GM23248 (cell line): ENCODE data around the gene HMGN4. TPM values are rescaled to one million over a fixed set of nuclear protein-coding genes. Genes with fewer than 3 reads are reported as not detected.
"Not testable (repeated sequence)": the region's sequence is repeated elsewhere in the genome, so short reads cannot be mapped to it uniquely, and the experiment has no call there.

Experiments
- DNase-seq: peaks from one replicate; pipeline ENCODE4 v3.0.0-alpha.2; 2015
- H2AFZ ChIP-seq: fragments of 200-600 bp; sonication (generic); 2 replicates; pipeline ENCODE4 v1.6.1; 2016; ENCODE audit warnings: antibody characterized with exemption
- H3F3A ChIP-seq: fragments of 200-600 bp; sonication (generic); 2 replicates; pipeline ENCODE4 v1.6.1; 2016; ENCODE audit warnings: mild to moderate bottlenecking, antibody characterized with exemption, mixed run types; ENCODE audit not compliant: insufficient read depth
- H3K27ac ChIP-seq: fragments of 200-600 bp; sonication (generic); 2 replicates; pipeline ENCODE4 v1.5.1; 2016; ENCODE audit warnings: mild to moderate bottlenecking
- H3K27me3 ChIP-seq: fragments of 200-600 bp; sonication (generic); replicated peaks from 2 replicates; pipeline ENCODE4 v1.6.1; 2016; ENCODE audit warnings: mild to moderate bottlenecking; ENCODE audit not compliant: insufficient read depth
- H3K36me3 ChIP-seq: fragments of 200-600 bp; sonication (generic); 2 replicates; pipeline ENCODE4 v1.6.1; 2016; ENCODE audit warnings: low read depth, mild to moderate bottlenecking
- H3K4me1 ChIP-seq: fragments of 200-600 bp; sonication (generic); 2 replicates; pipeline ENCODE4 v1.6.1; 2016; ENCODE audit warnings: mild to moderate bottlenecking; ENCODE audit not compliant: insufficient read depth
- H3K4me2 ChIP-seq: fragments of 200-600 bp; sonication (generic); one replicate; pipeline ENCODE4 v1.6.1; 2016; ENCODE audit warnings: mild to moderate bottlenecking; ENCODE audit not compliant: unreplicated experiment
- H3K4me3 ChIP-seq: fragments of 200-600 bp; sonication (generic); 2 replicates; pipeline ENCODE4 v1.5.1; 2016; ENCODE audit warnings: mild to moderate bottlenecking
- H3K79me2 ChIP-seq: fragments of 200-600 bp; sonication (generic); 2 replicates; pipeline ENCODE4 v1.6.1; 2016; ENCODE audit warnings: mild to moderate bottlenecking; ENCODE audit not compliant: insufficient read depth
- H3K9ac ChIP-seq: fragments of 200-600 bp; sonication (generic); 2 replicates; pipeline ENCODE4 v1.6.1; 2016; ENCODE audit warnings: mild to moderate bottlenecking
- H3K9me2 ChIP-seq: fragments of 200-600 bp; sonication (generic); 2 replicates; pipeline ENCODE4 v1.6.1; 2016; ENCODE audit warnings: mixed run types, mild to moderate bottlenecking, moderate library complexity; ENCODE audit not compliant: insufficient read depth
- H3K9me3 ChIP-seq: fragments of 200-600 bp; sonication (generic); one replicate; pipeline ENCODE4 v1.6.1; 2017; ENCODE audit warnings: low read depth
- H4K20me1 ChIP-seq: fragments of 200-600 bp; sonication (generic); 2 replicates; pipeline ENCODE4 v1.6.0; 2016; ENCODE audit not compliant: insufficient read depth
- EZH2 ChIP-seq: fragments of 200-600 bp; sonication (generic); IDR thresholded peaks from 2 replicates; pipeline ENCODE4 v1.6.1; 2018; ENCODE audit warnings: antibody characterized with exemption, mild to moderate bottlenecking; ENCODE audit not compliant: insufficient read depth, poor library complexity, severe bottlenecking
- EZH2phosphoT487 ChIP-seq: fragments of 200-600 bp; sonication (generic); IDR thresholded peaks from 2 replicates; pipeline ENCODE4 v1.6.1; 2018; ENCODE audit warnings: antibody characterized with exemption, moderate library complexity, mild to moderate bottlenecking, low read depth; ENCODE audit not compliant: insufficient read depth
- WGBS, 2 experiments: methylation state at CpG; one replicate each; pipeline ENCODE4 v1.1.6; 2015 to 2017; ENCODE audit warnings: low lambda C conversion rate in 2 of 2, low coverage in 1 of 2; ENCODE audit errors: missing lambda C conversion rate in 2 of 2; 5-methylcytosine and 5-hydroxymethylcytosine counted together
- in situ Hi-C: fragments of 300-500 bp; cut with MboI; formaldehyde crosslinking; loops from 2 replicates; pipeline ENCODE4 v1.15.0; 2020
- polyA plus RNA-seq: library from polyadenylated mRNA; unstranded; fragments of >200 nt; fragmentation: Nextera tagmentation; extraction: Ambion mirVana; gene quantifications from 2 replicates; pipeline ENCODE4 v1.2.1, GENCODE V29; 2016
- total RNA-seq: library from RNA; depleted of rRNA; stranded (reverse); fragments of >200 nt; shearing (Covaris generic); gene quantifications from 2 replicates; pipeline ENCODE4 v1.2.3, GENCODE V29; 2014

HMGN4 gene
- total and polyA plus RNA-seq, 2 experiments from 2014 or later: 67.1 to 87.2 TPM

GRCh38 chr6:26501482-26501986 lies 36.6 kb upstream of the HMGN4 start:
- no peaks in the 10 kb centered on the region for H3K4me1 ChIP-seq
- H3K9me3 ChIP-seq: no peaks in the 10 kb centered on the region
- peaks cover 20% of the 10 kb centered on the region for H3K27me3 ChIP-seq
- in situ Hi-C loops: no loop called here
- peak overlapping the region; percentile 65 for H3K4me2 ChIP-seq
- H3K79me2 ChIP-seq: no peaks in the 10 kb centered on the region
- no peaks in the 10 kb centered on the region for H3K9me2 ChIP-seq
- 6 to 9% methylated on average over 49 of the region's 49 CpGs for WGBS, 2 experiments
- H3K4me3 ChIP-seq: peak overlapping the region; percentile 60
- no peak overlapping the region for H3K27ac ChIP-seq
- H4K20me1 ChIP-seq: no peaks in the 10 kb centered on the region
- peak; percentile 67 for DNase-seq
- H3F3A ChIP-seq: no peaks in the 10 kb centered on the region
- peak overlapping the region; percentile 75 for H2AFZ ChIP-seq
- TF ChIP-seq EZH2phosphoT487: no peak
- no peak for TF ChIP-seq EZH2
- H3K9ac ChIP-seq: 0 out of 2 replicates have a peak overlapping the region, but pooled peaks have one; percentile 4
- no peaks in the 10 kb centered on the region for H3K36me3 ChIP-seq

GRCh38 chr6:26502165-26502564 lies 36.0 kb upstream of the HMGN4 start:
- no peak for DNase-seq
- peak overlapping the region; percentile 60; the same call in 1 of the 2 replicates for H3K4me3 ChIP-seq
- peak overlapping the region; percentile 75 for H2AFZ ChIP-seq
- no peak overlapping the region for H3K9ac ChIP-seq
- no peaks in the 10 kb centered on the region for H3K9me2 ChIP-seq
- no peak overlapping the region for H3K4me2 ChIP-seq
- in situ Hi-C loops: no loop called here
- H3K36me3 ChIP-seq: no peaks in the 10 kb centered on the region
- H3K27ac ChIP-seq: no peak overlapping the region
- no peaks in the 10 kb centered on the region for H3K9me3 ChIP-seq
- TF ChIP-seq EZH2phosphoT487 (no peak), EZH2 (no peak)
- H3K79me2 ChIP-seq: no peaks in the 10 kb centered on the region
- no peaks in the 10 kb centered on the region for H3K4me1 ChIP-seq
- peaks cover 20% of the 10 kb centered on the region for H3K27me3 ChIP-seq
- no peaks in the 10 kb centered on the region for H4K20me1 ChIP-seq
- no peaks in the 10 kb centered on the region for H3F3A ChIP-seq

GRCh38 chr6:26502626-26503025 lies 35.5 kb upstream of the HMGN4 start:
- Histone ChIP-seq H3K9me3 (no peaks in the 10 kb centered on the region), H3K9ac (no peak overlapping the region), H3K4me2 (no peak overlapping the region), H3K79me2 (no peaks in the 10 kb centered on the region), H2AFZ (no peak overlapping the region), H3K4me1 (no peaks in the 10 kb centered on the region), H3F3A (no peaks in the 10 kb centered on the region), H3K4me3 (no peak overlapping the region), H3K9me2 (no peaks in the 10 kb centered on the region), H3K27me3 (peaks cover 20% of the 10 kb centered on the region), H3K36me3 (no peaks in the 10 kb centered on the region), H3K27ac (no peak overlapping the region), H4K20me1 (no peaks in the 10 kb centered on the region)
- WGBS, 2 experiments: 86 to 96% methylated on average over 3 of the region's 3 CpGs
- in situ Hi-C loops: no loop called here
- no peak for DNase-seq
- TF ChIP-seq EZH2 (no peak), EZH2phosphoT487 (no peak)

- H3K9me3 ChIP-seq: no peaks in the 10 kb centered on the region
- TF ChIP-seq EZH2phosphoT487: no peak
- no peak for TF ChIP-seq EZH2
- H3K27me3 ChIP-seq: peaks cover 2% of the 10 kb centered on the region; the same call in 1 of the 2 replicates
- whole genome bisulfite sequencing, 2 experiments: 52 to 53% methylated on average over 3 of the region's 3 CpGs
- no peaks in the 10 kb centered on the region for H3K4me1 ChIP-seq
- H4K20me1 ChIP-seq: no peaks in the 10 kb centered on the region
- H3K79me2 ChIP-seq: no peaks in the 10 kb centered on the region
- no peaks in the 10 kb centered on the region for H3K36me3 ChIP-seq
- H3K27ac ChIP-seq: no peak overlapping the region
- no peak overlapping the region for H2AFZ ChIP-seq
- in situ Hi-C loops: no loop called here
- no peak overlapping the region for H3K9ac ChIP-seq
- no peaks in the 10 kb centered on the region for H3F3A ChIP-seq
- H3K9me2 ChIP-seq: no peaks in the 10 kb centered on the region
- no peak overlapping the region for H3K4me2 ChIP-seq
- no peak overlapping the region for H3K4me3 ChIP-seq
- no peak for DNase-seq
Observed at GRCh38 chr6:26507658-26508057, 30.5 kb upstream of the HMGN4 start.

- H3K4me2 ChIP-seq, H3K4me3 ChIP-seq, H3F3A ChIP-seq, H3K9ac ChIP-seq, H3K36me3 ChIP-seq, H3K9me2 ChIP-seq, H3K27me3 ChIP-seq, H3K79me2 ChIP-seq, H3K9me3 ChIP-seq, in situ Hi-C loops, DNase-seq, H4K20me1 ChIP-seq, H3K4me1 ChIP-seq, H3K27ac ChIP-seq, H2AFZ ChIP-seq: not testable (repeated sequence)
- WGBS, 2 experiments: 77 to 84% methylated on average over 6 to 8 of the region's 8 CpGs
Observed at GRCh38 chr6:26511033-26511432, 27.1 kb upstream of the HMGN4 start.
